WTC11 (cell line): Measurements from ENCODE around the gene TMEM198. TPM values are rescaled to one million over a fixed set of nuclear protein-coding genes. Genes with fewer than 3 reads are reported as not detected.

ENCODE experiments used
- ATAC-seq: fragments of 200-7000 bp; cut with Tn5 transposase; 2 replicates; pipeline ENCODE4 v1.10.0; 2021; ENCODE audit warnings: mild to moderate bottlenecking, moderate library complexity
- CTCF ChIA-PET: fragments of 300-600 bp; sonication (Branson Sonifier 250); formaldehyde crosslinking; loops from one replicate; lab custom pipeline; 2021; ENCODE audit warnings: antibody characterized with exemption; lab: Charles Lee
- POLR2A ChIA-PET: fragments of 350-600 bp; sonication (Branson Sonifier 250); formaldehyde crosslinking; loops from one replicate; lab custom pipeline; 2021; ENCODE audit warnings: antibody characterized with exemption; lab: Charles Lee
- DNase-seq: peaks from one replicate; pipeline ENCODE4 v3.0.0; 2021; ENCODE audit warnings: low spot score
- H3K27ac Mint-ChIP-seq: 2 replicates; pipeline ENCODE4 v1.8.0; 2021; ENCODE audit warnings: mixed read lengths
- H3K27me3 Mint-ChIP-seq: 2 replicates; pipeline ENCODE4 v1.8.0; 2021; ENCODE audit warnings: low read depth, mild to moderate bottlenecking, moderate library complexity, mixed read lengths
- H3K36me3 Mint-ChIP-seq: 2 replicates; pipeline ENCODE4 v1.8.0; 2021; ENCODE audit warnings: mixed read lengths
- H3K4me1 Mint-ChIP-seq: 2 replicates; pipeline ENCODE4 v1.8.0; 2022; ENCODE audit warnings: mixed read lengths
- H3K4me3 Mint-ChIP-seq: 2 replicates; pipeline ENCODE4 v1.8.0; 2021; ENCODE audit warnings: mild to moderate bottlenecking, moderate library complexity, mixed read lengths
- H3K9me3 Mint-ChIP-seq: 2 replicates; pipeline ENCODE4 v1.8.0; 2021; ENCODE audit warnings: mixed read lengths
- CREB1 ChIP-seq: sonication (generic); formaldehyde crosslinking; IDR thresholded peaks from 2 replicates; pipeline ENCODE4 v1.8.0; 2023; ENCODE audit warnings: mild to moderate bottlenecking, missing genetic modification reagents
- CTCF ChIP-seq: fragments of 200-600 bp; IDR thresholded peaks from 2 replicates; pipeline ENCODE4 v1.8.0; 2022; ENCODE audit warnings: antibody characterized with exemption
- ERG ChIP-seq: fragments of 250-450 bp; sonication (Bioruptor Pico); IDR thresholded peaks from 2 replicates; pipeline ENCODE4 v1.8.0; 2021; ENCODE audit warnings: mild to moderate bottlenecking
- ETV6 ChIP-seq: sonication (generic); formaldehyde crosslinking; IDR thresholded peaks from 2 replicates; pipeline ENCODE4 v1.8.1; 2022; ENCODE audit warnings: mild to moderate bottlenecking, missing genetic modification reagents
- GRHL2 ChIP-seq: fragments of 250-450 bp; sonication (Bioruptor Pico); IDR thresholded peaks from 2 replicates; pipeline ENCODE4 v1.8.0; 2022; ENCODE audit warnings: mild to moderate bottlenecking, moderate library complexity; ENCODE audit not compliant: insufficient replicate concordance, severe bottlenecking
- MAX ChIP-seq: sonication (generic); formaldehyde crosslinking; IDR thresholded peaks from 2 replicates; pipeline ENCODE4 v1.8.0; 2022; ENCODE audit warnings: mild to moderate bottlenecking, missing genetic modification reagents
- MLX ChIP-seq: sonication (generic); formaldehyde crosslinking; IDR thresholded peaks from 2 replicates; pipeline ENCODE4 v1.8.1; 2023; ENCODE audit warnings: mild to moderate bottlenecking, missing genetic modification reagents, moderate library complexity
- SMAD3 ChIP-seq: sonication (generic); formaldehyde crosslinking; IDR thresholded peaks from 2 replicates; pipeline ENCODE4 v1.8.0; 2022; ENCODE audit warnings: missing genetic modification reagents, mild to moderate bottlenecking, borderline replicate concordance
- TCF7 ChIP-seq: sonication (generic); formaldehyde crosslinking; IDR thresholded peaks from 2 replicates; pipeline ENCODE4 v1.8.0; 2022; ENCODE audit warnings: mild to moderate bottlenecking, low read depth, missing genetic modification reagents, moderate library complexity
- USF1 ChIP-seq: sonication (generic); formaldehyde crosslinking; IDR thresholded peaks from 2 replicates; pipeline ENCODE4 v1.8.0; 2022; ENCODE audit warnings: mild to moderate bottlenecking, missing genetic modification reagents
- ZNF121 ChIP-seq: sonication (generic); formaldehyde crosslinking; IDR thresholded peaks from 2 replicates; pipeline ENCODE4 v1.8.0; 2023; ENCODE audit warnings: missing genetic modification reagents
- ZNF281 ChIP-seq: sonication (generic); formaldehyde crosslinking; IDR thresholded peaks from 2 replicates; pipeline ENCODE4 v1.8.0; 2023; ENCODE audit warnings: mild to moderate bottlenecking, missing genetic modification reagents
- ZNF512 ChIP-seq: sonication (generic); formaldehyde crosslinking; IDR thresholded peaks from 2 replicates; pipeline ENCODE4 v1.8.1; 2022; ENCODE audit warnings: missing genetic modification reagents, borderline replicate concordance
- ZSCAN18 ChIP-seq: fragments of 250-450 bp; sonication (Bioruptor Pico); IDR thresholded peaks from 2 replicates; pipeline ENCODE4 v2.1.2; 2022; ENCODE audit warnings: mild to moderate bottlenecking, moderate library complexity
- total RNA-seq: library from RNA; stranded (reverse); gene quantifications from 3 replicates; pipeline ENCODE4 v1.2.3, GENCODE V29; 2021

The TMEM198 gene
- total RNA-seq, 1 experiment from 2014 or later = 7.1 TPM

GRCh38 chr2:219509780-219510511 is 33.9 kb upstream of the TMEM198 start:
- H3K27me3 Mint-ChIP-seq = peaks cover 41% of the 10 kb centered on the region
- ATAC-seq = peak; percentile 57
- DNase-seq = peak; percentile 82
- POLR2A ChIA-PET = interaction anchor here (0.6 to 1.9 kb wide), 11 partner anchors 10 to 49 kb away, joined by 3 to 13 read pairs (median 3); partner anchors contain the start of gene GMPPA
- H3K4me3 Mint-ChIP-seq = peak overlapping the region; percentile 72
- no peaks in the 10 kb centered on the region; the same call in 1 of the 2 replicates for H3K36me3 Mint-ChIP-seq
- peak; percentile 31 for TF ChIP-seq CTCF
- no peak for TF ChIP-seq TCF7 (CRISPR knock-in tag)
- TF ChIP-seq ZNF281 = peak; percentile 40; the same call in 1 of the 2 replicates
- H3K27ac Mint-ChIP-seq = no peak overlapping the region
- CTCF ChIA-PET = interaction anchor here (0.6 to 41.3 kb wide), 37 partner anchors 10 to 333 kb away, joined by 3 to 2316 read pairs (median 6); partner anchors contain the start of genes CHPF, CNPPD1, DES and DNPEP
- H3K9me3 Mint-ChIP-seq = no peaks in the 10 kb centered on the region
- H3K4me1 Mint-ChIP-seq = peaks cover 70% of the 10 kb centered on the region

- ATAC-seq (no peak), DNase-seq (no peak)
- ChIA-PET CTCF (interaction anchor here (0.9 to 41.3 kb wide), 34 partner anchors 9 to 334 kb away, joined by 3 to 2316 read pairs (median 8); partner anchors contain the start of genes CHPF, CNPPD1, DES and DNPEP), POLR2A (interaction anchor here (1.0 to 2.9 kb wide), 8 partner anchors 10 to 17 kb away, joined by 3 to 13 read pairs (median 5); partner anchors contain the start of gene GMPPA)
- H3K36me3 Mint-ChIP-seq = no peaks in the 10 kb centered on the region; the same call in 1 of the 2 replicates
- H3K4me3 Mint-ChIP-seq = peak overlapping the region; percentile 72
- peaks cover 48% of the 10 kb centered on the region for H3K27me3 Mint-ChIP-seq
- H3K27ac Mint-ChIP-seq = no peak overlapping the region
- H3K9me3 Mint-ChIP-seq = no peaks in the 10 kb centered on the region
- H3K4me1 Mint-ChIP-seq = peaks cover 66% of the 10 kb centered on the region
- TF ChIP-seq ZNF512 (CRISPR knock-in tag) = no peak
- no peak for TF ChIP-seq SMAD3
Observed at GRCh38 chr2:219510512-219511135, 33.2 kb upstream of the TMEM198 start.

GRCh38 chr2:219511547-219512325 is 32.1 kb upstream of the TMEM198 start:
- no peak overlapping the region for H3K4me3 Mint-ChIP-seq
- POLR2A ChIA-PET = interaction anchor here (0.7 to 2.9 kb wide), 4 partner anchors 9 to 23 kb away, joined by 3 to 8 read pairs (median 5); partner anchors contain the start of gene GMPPA
- ATAC-seq = no peak
- CTCF ChIA-PET = interaction anchor here (0.6 to 41.3 kb wide), 17 partner anchors 9 to 129 kb away, joined by 3 to 2316 read pairs (median 4); partner anchors contain the start of genes GMPPA and SPEG
- peaks cover 56% of the 10 kb centered on the region for H3K4me1 Mint-ChIP-seq
- no peaks in the 10 kb centered on the region for H3K9me3 Mint-ChIP-seq
- H3K27me3 Mint-ChIP-seq = peaks cover 59% of the 10 kb centered on the region
- DNase-seq = no peak
- H3K27ac Mint-ChIP-seq = no peak overlapping the region
- H3K36me3 Mint-ChIP-seq = no peaks in the 10 kb centered on the region
- TF ChIP-seq ERG (CRISPR knock-in tag) (no peak), ETV6 (no peak), USF1 (CRISPR knock-in tag) (no peak), ZNF121 (CRISPR knock-in tag) (no peak), CREB1 (CRISPR knock-in tag) (no peak), GRHL2 (CRISPR knock-in tag) (no peak), MLX (CRISPR knock-in tag) (no peak), ZSCAN18 (CRISPR knock-in tag) (no peak), MAX (no peak)
